Parathyroid adenoma (tissue), 2 donors: ENCODE measurements around the gene BACE2.

Experiments
- H2AFZ ChIP-seq: fragments of 300-600 bp; sonication (generic); one replicate; pipeline ENCODE4 v1.7.0; 2017; ENCODE audit warnings: antibody characterized with exemption, mild to moderate bottlenecking
- H3K27ac ChIP-seq: fragments of 300-600 bp; sonication (generic); one replicate; pipeline ENCODE4 v1.7.0; 2017
- H3K27me3 ChIP-seq: fragments of 300-600 bp; sonication (generic); one replicate; pipeline ENCODE4 v1.7.0; 2017; ENCODE audit warnings: low read length; ENCODE audit not compliant: control insufficient read depth, insufficient read depth
- H3K36me3 ChIP-seq: fragments of 300-600 bp; sonication (generic); one replicate; pipeline ENCODE4 v1.7.0; 2017; ENCODE audit warnings: low read length; ENCODE audit not compliant: control insufficient read depth, insufficient read depth
- H3K4me1 ChIP-seq: fragments of 300-600 bp; sonication (generic); one replicate; pipeline ENCODE4 v1.7.0; 2017; ENCODE audit warnings: control low read depth
- H3K4me2 ChIP-seq: fragments of 300-600 bp; sonication (generic); one replicate; pipeline ENCODE4 v1.7.0; 2017; ENCODE audit warnings: low read length
- H3K4me3 ChIP-seq: fragments of 300-600 bp; sonication (generic); one replicate; pipeline ENCODE4 v1.7.0; 2017; ENCODE audit warnings: low read depth, low read length
- H3K79me2 ChIP-seq: fragments of 300-600 bp; sonication (generic); one replicate; pipeline ENCODE4 v1.7.0; 2017; ENCODE audit warnings: control low read depth
- H3K9ac ChIP-seq: fragments of 300-600 bp; sonication (generic); one replicate; pipeline ENCODE4 v1.7.0; 2017; ENCODE audit warnings: mild to moderate bottlenecking
- H3K9me3 ChIP-seq: fragments of 300-600 bp; sonication (generic); one replicate; pipeline ENCODE4 v1.7.0; 2017; ENCODE audit warnings: low read length; ENCODE audit not compliant: control insufficient read depth
- TF ChIP-seq, protein P1 (sequence below): fragments of 300-600 bp; sonication (generic); IDR thresholded peaks from one replicate; pipeline ENCODE4 v1.7.0; 2017; ENCODE audit warnings: antibody characterized with exemption, mild to moderate bottlenecking
- donor health status: primary hyperparathyroidism.

The BACE2 gene

GRCh38 chr21:41162096-41162495 is 5.9 kb upstream of the BACE2 start:
- no peak overlapping the region for H2AFZ ChIP-seq
- TF ChIP-seq, protein P1, sequence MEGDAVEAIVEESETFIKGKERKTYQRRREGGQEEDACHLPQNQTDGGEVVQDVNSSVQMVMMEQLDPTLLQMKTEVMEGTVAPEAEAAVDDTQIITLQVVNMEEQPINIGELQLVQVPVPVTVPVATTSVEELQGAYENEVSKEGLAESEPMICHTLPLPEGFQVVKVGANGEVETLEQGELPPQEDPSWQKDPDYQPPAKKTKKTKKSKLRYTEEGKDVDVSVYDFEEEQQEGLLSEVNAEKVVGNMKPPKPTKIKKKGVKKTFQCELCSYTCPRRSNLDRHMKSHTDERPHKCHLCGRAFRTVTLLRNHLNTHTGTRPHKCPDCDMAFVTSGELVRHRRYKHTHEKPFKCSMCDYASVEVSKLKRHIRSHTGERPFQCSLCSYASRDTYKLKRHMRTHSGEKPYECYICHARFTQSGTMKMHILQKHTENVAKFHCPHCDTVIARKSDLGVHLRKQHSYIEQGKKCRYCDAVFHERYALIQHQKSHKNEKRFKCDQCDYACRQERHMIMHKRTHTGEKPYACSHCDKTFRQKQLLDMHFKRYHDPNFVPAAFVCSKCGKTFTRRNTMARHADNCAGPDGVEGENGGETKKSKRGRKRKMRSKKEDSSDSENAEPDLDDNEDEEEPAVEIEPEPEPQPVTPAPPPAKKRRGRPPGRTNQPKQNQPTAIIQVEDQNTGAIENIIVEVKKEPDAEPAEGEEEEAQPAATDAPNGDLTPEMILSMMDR: no peak
- H3K36me3 ChIP-seq: no peaks in the 10 kb centered on the region
- no peaks in the 10 kb centered on the region for H3K79me2 ChIP-seq
- H3K27me3 ChIP-seq: no peaks in the 10 kb centered on the region
- H3K27ac ChIP-seq: no peak overlapping the region
- no peaks in the 10 kb centered on the region for H3K9me3 ChIP-seq
- no peak overlapping the region for H3K9ac ChIP-seq
- no peak overlapping the region for H3K4me2 ChIP-seq
- H3K4me1 ChIP-seq: no peaks in the 10 kb centered on the region
- no peak overlapping the region for H3K4me3 ChIP-seq

- Histone ChIP-seq H3K9me3 (no peaks in the 10 kb centered on the region), H3K4me2 (no peak overlapping the region), H3K36me3 (no peaks in the 10 kb centered on the region), H3K27ac (no peak overlapping the region), H3K4me1 (no peaks in the 10 kb centered on the region), H3K4me3 (no peak overlapping the region), H2AFZ (no peak overlapping the region), H3K27me3 (no peaks in the 10 kb centered on the region), H3K79me2 (no peaks in the 10 kb centered on the region), H3K9ac (no peak overlapping the region)
- TF ChIP-seq, protein P1: no peak
Measured at GRCh38 chr21:41163091-41163490, 4.9 kb upstream of the BACE2 start.

DNA sequence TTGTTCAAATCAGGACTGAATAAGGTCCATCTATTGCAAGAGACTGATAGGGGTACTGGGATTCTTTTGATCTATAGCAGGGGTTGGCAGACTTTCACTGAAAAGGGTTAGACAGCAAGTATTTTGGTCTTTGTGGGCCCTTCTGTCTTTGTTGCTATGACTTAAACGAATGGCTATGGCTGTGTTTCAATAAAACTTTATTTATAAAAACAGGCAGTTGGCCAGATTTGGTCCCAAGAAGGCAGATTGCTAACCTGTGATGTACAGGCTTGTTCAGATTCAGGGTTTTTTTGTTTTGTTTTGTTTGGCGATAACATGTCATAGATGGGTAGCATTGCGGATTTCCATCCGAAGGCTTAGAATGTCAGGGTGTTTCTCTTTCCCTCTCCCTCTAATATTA is 3.9 kb upstream of the BACE2 start:
- Histone ChIP-seq H3K4me3 (no peak overlapping the region), H3K4me1 (no peaks in the 10 kb centered on the region), H3K9ac (no peak overlapping the region), H3K36me3 (no peaks in the 10 kb centered on the region), H3K27me3 (no peaks in the 10 kb centered on the region), H3K79me2 (no peaks in the 10 kb centered on the region), H3K9me3 (no peaks in the 10 kb centered on the region), H3K4me2 (no peak overlapping the region), H3K27ac (no peak overlapping the region), H2AFZ (no peak overlapping the region)
- TF ChIP-seq, protein P1: no peak

- H3K4me3 ChIP-seq: no peak overlapping the region
- no peak overlapping the region for H3K27ac ChIP-seq
- no peaks in the 10 kb centered on the region for H3K27me3 ChIP-seq
- no peak overlapping the region for H2AFZ ChIP-seq
- no peak overlapping the region for H3K9ac ChIP-seq
- TF ChIP-seq, protein P1: no peak
- no peaks in the 10 kb centered on the region for H3K79me2 ChIP-seq
- no peak overlapping the region for H3K4me2 ChIP-seq
- no peaks in the 10 kb centered on the region for H3K4me1 ChIP-seq
- no peaks in the 10 kb centered on the region for H3K9me3 ChIP-seq
- no peaks in the 10 kb centered on the region for H3K36me3 ChIP-seq
Measured at GRCh38 chr21:41164981-41165655, 2.8 kb upstream of the BACE2 start.

DNA sequence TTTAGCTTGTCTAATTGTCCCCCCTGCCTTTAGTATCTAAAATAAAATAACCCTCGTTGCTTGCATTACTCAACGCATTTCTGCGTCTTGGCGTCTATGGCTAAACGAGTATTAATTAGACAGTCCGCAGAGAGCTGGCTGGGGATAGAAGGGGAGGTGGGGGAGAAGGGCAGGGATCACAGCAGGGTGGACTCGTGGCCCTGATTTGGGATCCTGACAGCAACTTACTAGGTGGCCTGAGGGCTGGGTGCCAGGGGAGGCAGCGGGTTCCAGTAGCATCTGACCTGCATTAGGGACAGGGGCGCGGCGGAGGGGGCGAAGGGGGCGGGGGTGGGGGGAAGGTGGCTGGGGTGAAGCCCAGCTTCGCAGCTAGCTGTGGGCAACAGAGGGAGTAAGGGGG is 1.1 kb upstream of the BACE2 start:
- no peaks in the 10 kb centered on the region for H3K4me1 ChIP-seq
- H3K9me3 ChIP-seq: no peaks in the 10 kb centered on the region
- peak overlapping the region; percentile 89 for H3K4me2 ChIP-seq
- H3K27ac ChIP-seq: no peak overlapping the region
- H3K27me3 ChIP-seq: no peaks in the 10 kb centered on the region
- TF ChIP-seq, protein P1: no peak
- peak overlapping the region; percentile 82 for H3K4me3 ChIP-seq
- H2AFZ ChIP-seq: no peak overlapping the region
- H3K79me2 ChIP-seq: no peaks in the 10 kb centered on the region
- H3K36me3 ChIP-seq: no peaks in the 10 kb centered on the region
- H3K9ac ChIP-seq: no peak overlapping the region
